AG08396 (cell line): ENCODE results near the gene HOXB9.

Source experiments
- DNase-seq: peaks from one replicate; pipeline ENCODE4 v3.0.0; 2012; ENCODE audit warnings: low spot score, mixed read lengths

HOXB9 gene

GRCh38 chr17:48610282-48611211 lies 15.6 kb downstream of the HOXB9 start, which contains the start of gene HOXB7:
Gene HOXB7 (minus strand): TSS chr17:48611017. CDS start chr17:48610918, 99 bp downstream.
- peak; percentile 92 for DNase-seq

GRCh38 chr17:48609759-48610281 lies 16.3 kb downstream of the HOXB9 start:
- DNase-seq = no peak

- DNase-seq = no peak
Observed at GRCh38 chr17:48609033-48609432, 17.1 kb downstream of the HOXB9 start.

- DNase-seq = no peak
Observed at GRCh38 chr17:48608494-48608834, 17.7 kb downstream of the HOXB9 start.

DNA sequence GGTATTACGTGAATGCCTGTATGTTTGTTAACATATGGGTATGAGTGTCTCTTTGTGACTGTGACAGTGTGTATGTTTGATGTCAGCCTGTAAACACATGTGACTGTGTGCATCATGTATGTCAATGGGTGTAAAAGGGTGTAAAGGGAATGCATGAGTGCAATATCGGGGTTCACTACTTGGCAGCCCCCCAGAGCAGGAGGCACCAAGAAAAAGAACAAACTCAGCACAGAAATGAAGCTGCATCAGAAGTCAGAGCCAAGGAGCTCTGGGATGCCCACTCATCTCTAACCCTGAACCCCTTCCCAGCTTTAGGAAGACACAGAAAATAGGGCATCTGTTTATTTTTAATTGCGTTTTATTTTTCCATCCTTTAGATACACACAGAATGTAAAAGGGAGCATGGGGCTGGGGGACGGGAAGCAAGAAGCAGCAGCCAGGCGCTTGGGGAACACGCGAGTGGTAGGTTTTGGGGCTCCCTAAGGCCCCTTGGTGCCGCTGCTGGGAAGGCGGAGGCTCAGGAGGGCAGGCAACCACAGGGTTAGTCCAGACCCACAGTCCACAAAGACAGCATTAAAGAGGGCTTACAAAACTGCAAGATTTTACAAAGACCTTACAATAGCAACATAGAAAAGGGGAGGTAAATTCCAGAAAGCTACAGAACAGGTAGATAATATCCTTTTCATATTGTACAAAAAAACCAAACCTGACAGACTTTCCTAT lies 19.1 kb downstream of the HOXB9 start:
- no peak for DNase-seq

DNA sequence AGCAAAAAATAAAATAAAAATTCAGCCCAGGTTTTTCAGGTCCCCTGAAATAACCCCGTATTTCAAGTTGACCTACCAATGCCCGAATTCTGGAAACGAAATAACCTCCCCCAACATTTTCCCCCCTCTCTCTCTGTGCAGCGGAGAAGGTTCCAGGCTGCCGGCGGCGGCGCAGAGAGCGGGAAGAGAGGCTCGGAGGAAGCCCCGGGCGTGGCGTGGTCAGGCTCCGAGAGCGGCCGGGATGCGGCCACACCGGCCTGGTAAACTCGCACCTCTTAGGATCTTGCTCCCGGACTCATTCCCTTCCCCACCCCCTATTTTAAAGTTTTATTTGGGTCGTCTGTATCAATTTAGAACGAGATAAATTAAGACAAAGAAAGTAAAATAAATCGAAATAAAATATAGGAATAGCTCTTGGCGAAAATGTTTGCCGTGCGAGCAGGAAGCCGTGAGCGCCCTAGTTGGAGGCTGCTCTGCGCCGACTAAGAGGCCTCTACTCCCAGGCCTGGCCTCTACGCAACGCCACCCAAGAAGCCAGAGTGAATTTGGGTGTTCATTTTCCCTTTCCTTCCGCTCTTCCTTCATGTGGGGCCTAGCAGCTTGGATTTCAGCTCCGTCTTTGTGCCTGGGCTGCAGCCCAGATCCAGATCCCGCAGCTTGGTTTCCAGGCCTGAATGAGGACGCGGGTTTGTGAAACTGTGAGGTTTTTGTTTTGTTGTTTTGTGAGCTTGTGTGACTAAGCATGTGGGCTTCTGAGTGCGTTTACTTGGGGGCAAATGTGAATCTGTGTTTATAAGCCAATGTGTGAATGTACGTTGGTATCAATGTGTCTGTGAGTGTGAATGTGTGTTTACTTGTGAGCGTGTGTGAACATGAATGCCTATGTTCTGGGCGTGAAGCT lies 19.9 kb downstream of the HOXB9 start:
- DNase-seq = no peak

GRCh38 chr17:48605409-48605919 lies 20.7 kb downstream of the HOXB9 start:
- DNase-seq = no peak

DNA sequence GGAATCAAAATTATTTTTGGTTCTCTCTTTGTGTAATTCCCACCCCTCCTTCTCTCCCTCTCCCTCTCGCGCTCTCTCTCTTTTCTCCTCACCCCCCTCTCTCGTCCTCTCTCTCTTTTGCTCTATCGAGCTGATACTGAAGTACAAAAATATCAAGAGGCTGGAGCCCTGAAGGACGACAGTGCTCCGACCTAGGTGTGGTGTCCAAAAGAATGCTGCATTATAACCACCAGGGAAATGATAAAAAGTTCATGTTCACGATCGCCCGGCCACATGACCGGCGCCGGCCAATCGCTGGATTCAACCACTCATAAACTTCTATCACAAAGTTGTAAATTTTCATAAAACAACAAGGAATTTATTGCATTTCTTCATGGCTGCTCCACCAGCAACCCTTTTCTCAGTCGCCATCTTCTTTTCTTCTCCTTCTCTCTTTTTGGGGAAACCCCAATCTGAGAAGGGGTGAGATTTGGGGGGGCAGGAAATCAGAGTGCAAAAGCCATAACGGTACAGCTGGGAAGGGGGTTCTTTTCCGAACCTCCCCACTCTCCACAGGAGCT lies 21.3 kb downstream of the HOXB9 start, which contains the start of gene HOXB6:
HOXB6 (minus strand) TSS at position 217 of the 560 bp plus-strand sequence. CDS start 6,836 bp downstream, outside the sequence.
- DNase-seq = no peak

- DNase-seq = no peak
Observed at GRCh38 chr17:48603959-48604769, 22.0 kb downstream of the HOXB9 start.

GRCh38 chr17:48601539-48602425 lies 24.4 kb downstream of the HOXB9 start:
- no peak for DNase-seq

DNA sequence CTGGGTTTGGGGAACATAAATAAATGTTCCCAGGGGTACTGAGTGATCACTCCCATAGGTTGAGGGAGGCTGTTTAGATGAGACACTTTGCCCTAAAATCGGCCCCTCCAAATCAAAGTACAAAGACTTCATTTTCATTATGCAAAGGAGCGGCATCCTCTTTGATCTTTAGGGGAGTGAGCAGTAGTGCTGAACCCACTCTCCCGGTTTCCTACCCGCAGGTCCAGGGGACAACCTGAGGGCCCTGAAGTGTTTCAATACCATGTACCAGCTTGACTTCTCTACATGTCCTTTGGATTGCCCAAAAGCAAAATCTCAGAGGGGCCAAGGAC lies 25.0 kb downstream of the HOXB9 start:
- DNase-seq = no peak

- no peak for DNase-seq
Observed at GRCh38 chr17:48600244-48601098, 25.7 kb downstream of the HOXB9 start.

DNA sequence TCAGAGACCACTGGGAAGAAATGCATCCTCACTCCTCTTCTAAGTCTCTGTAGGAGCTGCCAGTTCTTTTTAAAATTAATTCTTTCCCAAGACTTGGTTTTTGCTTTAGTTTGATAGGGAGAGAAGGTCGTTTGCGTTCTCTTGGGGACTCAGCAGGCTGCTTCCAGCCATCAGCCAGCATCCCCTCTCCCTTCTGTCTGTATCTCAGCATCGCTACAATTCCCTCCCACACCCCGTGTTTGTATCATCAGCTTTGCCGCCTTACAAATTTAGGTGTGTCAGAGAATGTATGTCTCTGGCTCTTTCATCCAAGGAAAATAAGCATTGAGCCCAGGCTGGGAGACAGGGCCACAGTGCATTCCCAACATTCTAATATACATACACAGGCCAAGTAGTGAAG lies 26.8 kb downstream of the HOXB9 start:
- DNase-seq = no peak

GRCh38 chr17:48598736-48599135 lies 27.4 kb downstream of the HOXB9 start:
- no peak for DNase-seq

GRCh38 chr17:48597778-48598631 lies 28.2 kb downstream of the HOXB9 start:
- peak; percentile 86 for DNase-seq

GRCh38 chr17:48597528-48597777 lies 28.7 kb downstream of the HOXB9 start:
- no peak for DNase-seq

DNA sequence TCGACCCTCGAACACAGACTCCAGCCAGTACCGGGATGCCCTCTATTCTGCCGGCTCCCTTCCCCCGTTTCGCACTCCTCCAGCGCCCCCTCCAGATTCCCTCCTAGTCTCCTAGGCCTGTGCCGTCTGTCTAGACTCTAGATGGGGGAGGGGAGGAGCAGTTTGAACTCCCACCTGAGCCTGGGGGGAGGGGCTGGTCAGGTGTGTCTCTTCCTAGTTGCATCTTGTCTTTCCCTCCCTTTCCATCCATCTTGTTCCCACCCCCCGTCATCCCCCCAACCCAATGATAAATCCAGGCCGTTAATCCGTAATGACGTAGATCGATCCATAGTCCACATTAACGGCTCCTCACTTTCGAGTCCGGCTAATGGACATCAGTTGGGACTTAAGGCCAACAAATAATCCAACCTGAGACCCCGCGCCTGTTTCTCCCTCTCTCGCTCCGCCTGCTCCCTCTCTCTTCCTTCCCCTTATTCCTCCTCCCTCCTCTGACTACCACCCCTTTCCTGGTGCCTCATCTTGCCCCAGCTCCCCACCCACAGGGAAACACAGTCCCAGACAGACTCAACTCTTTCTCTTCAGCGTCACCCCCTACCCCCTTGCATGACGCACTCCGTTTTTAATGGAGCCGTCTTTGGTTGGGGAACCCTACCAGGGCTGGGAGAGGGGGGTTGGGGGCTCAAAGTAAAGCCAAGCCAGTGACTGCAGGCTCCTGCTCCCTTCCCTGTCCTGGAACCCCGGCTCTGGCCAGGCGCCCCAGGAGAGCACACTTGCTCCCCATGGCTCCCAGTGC lies 29.2 kb downstream of the HOXB9 start:
- peak; percentile 81 for DNase-seq
